Measurements from ENCODE around the gene PDE10A.
"Not testable (repeated sequence)": the region's sequence is repeated elsewhere in the genome, so short reads cannot be mapped to it uniquely, and the experiment has no call there.

Gene PDE10A

DNA sequence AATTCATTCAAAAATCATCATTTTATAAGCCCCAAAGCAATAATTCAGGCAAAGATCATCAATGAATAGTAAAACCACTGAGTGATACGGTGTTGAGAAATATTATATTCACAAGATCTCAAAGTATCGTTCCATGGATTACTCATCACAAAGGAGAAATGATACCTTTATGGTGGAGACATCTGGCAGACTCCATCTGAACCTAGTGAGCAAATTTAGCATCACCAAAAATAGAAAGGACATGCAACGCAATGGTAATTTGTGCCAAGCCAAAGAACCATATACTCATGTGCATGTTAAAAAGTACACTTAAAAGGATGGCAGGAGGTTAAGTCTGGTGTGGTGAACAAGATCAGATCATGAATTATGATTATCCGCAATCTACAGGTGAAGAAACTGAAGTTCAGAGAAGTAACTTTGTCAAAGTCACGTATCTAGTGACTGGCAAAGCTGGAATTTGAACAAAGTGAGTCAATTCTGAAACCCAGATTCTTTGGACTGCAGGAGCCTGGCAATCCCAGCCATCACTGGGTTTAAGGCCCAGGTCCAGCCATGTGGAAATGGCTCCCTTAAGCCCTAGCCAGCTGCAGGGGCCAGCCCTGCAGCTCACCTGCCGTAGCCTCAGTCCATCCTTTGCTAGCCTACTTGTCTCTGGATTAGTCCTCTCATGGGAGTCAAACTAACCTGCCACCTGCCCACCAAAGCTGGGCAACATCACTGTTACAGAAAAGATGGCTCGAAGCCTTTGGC lies 68.3 kb downstream of the PDE10A start:
- in situ Hi-C loops (cut with MboI; ENCODE audit: low sequenced_read_pairs) = no loop called here

DNA sequence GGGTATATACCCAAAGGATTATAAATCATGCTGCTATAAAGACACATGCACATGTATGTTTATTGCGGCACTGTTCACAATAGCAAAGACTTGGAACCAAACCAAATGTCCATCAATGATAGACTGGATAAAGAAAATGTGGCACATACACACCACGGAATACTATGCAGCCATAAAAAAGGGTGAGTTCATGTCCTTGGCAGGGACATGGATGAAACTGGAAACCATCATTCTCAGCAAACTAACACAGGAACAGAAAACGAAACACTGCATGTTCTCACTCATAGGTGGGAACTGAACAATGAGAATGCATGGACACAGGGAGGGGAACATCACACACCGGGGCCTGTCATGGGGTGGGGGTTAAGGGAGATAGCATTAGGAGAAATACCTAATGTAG lies 70.1 kb downstream of the PDE10A start:
- in situ Hi-C loops (cut with MboI; ENCODE audit: low sequenced_read_pairs) = not testable (repeated sequence)

DNA sequence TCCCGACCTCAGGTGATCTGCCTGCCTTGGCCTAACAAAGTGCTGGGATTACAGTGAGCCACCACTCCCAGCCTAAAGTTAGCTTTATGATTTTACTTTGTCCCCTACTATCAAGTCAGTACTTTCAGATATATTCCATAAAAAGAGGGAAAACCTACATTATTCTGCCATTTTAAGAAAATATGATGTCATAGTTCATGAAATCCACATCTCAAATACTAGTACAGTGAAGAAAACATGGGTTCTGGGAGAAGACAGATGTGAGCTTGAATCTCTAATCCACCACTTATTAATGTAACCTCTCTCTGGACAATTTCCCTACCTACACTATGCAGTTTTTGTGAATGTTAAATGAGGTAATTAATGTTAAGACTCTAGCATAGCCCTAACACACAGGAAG lies 74.5 kb downstream of the PDE10A start:
- in situ Hi-C loops (cut with MboI; ENCODE audit: low sequenced_read_pairs) = no loop called here

DNA sequence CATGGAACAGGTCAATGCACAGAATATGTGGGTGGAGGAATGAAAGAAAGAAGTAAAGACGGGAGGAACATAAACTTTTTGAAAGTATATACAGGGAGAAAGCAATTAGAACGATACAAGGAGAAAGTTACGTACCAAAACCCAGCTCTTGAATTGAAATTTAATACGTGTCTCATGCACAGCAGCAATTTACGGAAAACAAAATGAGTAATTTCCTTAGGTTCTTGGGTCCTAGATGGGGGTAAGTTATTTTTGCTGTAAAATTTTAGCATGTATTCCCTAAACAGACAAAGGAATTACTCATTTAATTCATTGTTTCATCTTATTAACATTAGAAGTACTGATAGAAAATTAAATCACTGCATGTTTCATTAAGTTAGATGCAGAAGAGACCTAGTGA lies 75.8 kb downstream of the PDE10A start:
- in situ Hi-C loops (cut with MboI; ENCODE audit: low sequenced_read_pairs) = no loop called here

DNA sequence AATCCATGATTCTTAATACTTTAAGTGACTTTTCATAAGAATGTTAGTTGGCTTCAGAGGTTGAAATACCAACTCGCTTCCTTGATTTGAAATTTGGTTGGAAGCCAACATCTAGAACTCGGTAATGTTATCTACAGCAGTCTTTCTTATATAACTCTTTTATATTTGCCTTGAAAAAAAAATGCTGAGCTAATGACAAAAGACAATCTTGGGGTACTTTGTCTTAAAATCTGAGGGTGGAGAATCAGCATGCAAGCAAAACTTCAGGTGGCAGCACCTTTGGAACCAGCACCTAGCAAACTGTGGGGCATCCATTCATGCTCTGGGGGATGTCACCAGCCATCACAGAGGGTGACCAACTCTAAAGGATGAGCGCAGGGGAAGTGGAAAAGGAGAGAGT lies 76.3 kb downstream of the PDE10A start:
- in situ Hi-C loops (cut with MboI; ENCODE audit: low sequenced_read_pairs) = no loop called here

DNA sequence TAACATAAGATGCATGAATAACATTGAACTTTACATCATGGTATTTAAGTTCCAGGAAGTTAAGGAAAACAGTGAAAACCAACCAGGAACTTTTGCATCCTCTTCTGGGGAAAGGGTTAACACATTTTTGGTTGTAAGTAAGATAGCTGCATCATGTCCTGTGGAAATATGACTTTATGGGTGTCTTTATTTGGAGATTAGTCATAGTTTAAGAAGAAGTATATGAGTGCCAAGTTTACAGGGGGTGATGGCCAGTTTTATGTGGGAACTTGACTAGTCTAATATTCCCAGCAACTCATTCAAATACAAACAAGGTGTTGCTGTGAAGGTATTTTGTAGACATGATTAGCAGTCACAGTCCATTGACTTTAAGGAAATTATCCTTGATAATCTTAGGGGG lies 78.0 kb downstream of the PDE10A start:
- in situ Hi-C loops (cut with MboI; ENCODE audit: low sequenced_read_pairs) = no loop called here

DNA sequence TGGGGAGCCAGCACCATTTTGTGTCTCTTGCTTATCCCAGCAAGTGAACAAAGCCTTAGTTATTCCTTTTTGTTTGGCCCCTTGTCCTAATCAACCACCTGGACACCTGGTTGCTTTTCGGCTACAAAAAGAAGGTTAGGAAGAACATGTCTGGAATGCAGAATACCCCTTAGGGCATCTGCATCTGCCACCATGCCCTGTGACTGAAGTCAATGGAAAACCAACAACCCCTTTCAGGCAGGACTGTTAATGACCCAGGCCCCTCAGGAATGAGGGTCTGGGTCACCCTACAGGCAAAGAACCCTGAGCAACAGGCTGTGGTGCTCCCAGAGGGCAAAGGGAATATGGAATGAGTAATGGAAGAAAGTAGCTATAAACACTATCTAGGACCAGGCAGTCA lies 78.5 kb downstream of the PDE10A start:
- in situ Hi-C loops (cut with MboI; ENCODE audit: low sequenced_read_pairs) = no loop called here

DNA sequence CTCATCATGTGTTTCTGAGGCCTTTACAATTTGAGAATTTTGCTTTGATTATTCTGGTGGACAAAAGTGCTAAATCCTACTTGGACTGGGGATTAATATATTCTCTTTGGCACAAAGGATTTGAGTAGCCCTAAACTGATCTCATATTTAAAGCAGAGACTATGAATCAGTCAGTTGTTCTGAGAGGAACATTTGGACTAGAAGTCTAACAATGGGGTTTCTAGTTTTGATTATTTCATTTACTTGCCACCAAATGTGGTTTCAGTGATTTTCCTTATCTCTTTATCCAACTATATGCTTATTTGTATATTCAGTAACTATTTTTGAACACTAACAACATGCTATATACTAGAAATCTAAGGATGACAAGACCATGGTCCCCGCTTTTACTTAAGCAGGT lies 81.4 kb downstream of the PDE10A start:
- in situ Hi-C loops (cut with MboI; ENCODE audit: low sequenced_read_pairs) = no loop called here

DNA sequence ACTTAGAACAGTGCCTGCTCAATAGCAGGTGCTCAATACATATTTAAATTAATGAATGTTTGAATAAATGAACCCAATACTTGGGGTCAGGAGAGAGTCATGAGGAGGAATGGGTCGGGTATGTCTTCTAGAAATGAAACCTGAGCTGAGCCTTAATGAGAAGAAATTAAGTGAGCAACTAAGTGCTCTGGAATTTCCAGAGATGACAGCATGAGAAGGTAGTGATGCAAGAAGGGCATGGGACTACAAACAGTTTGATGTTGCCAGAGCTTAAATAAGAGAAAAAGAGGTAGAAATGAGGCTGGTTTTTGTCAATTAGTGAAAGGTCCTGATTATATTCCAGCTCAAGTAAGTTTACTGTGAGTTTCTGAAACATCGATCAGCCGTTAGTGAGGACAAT lies 82.9 kb downstream of the PDE10A start:
- in situ Hi-C loops (cut with MboI; ENCODE audit: low sequenced_read_pairs) = no loop called here

DNA sequence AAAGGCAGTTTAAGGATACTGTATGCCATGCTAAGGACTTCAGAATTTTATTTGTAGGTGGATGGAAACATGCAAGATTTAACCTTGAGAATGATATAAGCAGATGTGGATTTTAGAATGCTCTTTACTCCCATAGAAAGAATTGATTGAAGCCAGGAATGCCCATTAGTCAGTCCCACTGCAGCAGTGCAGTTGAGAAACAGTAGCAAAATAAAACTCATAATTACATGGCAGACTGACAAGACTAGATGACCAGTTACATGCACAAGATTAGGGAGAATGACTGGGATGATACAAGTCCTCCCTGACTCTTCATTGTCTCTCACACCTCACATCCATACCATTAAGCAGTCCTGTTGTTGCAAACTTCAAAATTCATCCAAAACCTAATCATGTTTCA lies 83.9 kb downstream of the PDE10A start:
- in situ Hi-C loops (cut with MboI; ENCODE audit: low sequenced_read_pairs) = no loop called here

DNA sequence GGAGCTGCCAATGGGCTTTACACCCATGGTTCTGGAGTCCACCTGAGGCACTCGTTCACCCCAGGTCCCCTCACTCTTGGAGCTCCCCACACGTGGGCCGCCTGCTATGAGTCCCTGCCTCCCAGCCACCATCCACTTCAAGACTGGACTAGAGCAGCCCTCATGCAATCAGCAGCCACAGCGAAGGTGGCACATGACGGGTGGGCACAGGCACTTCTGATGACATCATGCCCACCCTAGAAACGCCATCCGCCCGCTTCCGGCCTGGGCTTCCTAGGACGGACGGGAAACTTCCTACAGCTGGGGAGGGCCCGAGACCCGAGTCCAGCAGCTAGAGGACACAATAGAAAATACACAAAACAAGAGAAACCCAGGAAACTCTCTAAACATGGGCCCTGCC lies 85.5 kb downstream of the PDE10A start:
- in situ Hi-C loops (cut with MboI; ENCODE audit: low sequenced_read_pairs) = no loop called here

DNA sequence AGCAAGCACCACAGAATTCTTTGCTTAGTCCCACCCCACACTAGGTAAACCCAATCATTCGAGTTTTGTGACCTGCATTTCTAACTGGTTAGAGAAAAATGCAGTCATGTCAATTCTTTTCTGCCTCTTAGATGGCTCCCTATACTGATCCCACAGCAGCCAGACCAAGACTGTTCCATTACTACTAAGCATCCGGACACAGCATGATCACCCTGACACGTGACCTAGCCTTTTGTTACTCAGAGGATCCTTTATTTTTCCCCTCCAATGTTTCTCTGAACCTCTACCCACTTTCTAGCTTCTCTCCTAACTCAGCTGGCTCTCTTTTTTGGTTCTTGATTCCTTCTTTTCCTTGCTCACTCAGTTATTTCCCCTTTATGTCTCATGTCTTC lies 87.9 kb downstream of the PDE10A start:
- in situ Hi-C loops (cut with MboI; ENCODE audit: low sequenced_read_pairs) = no loop called here

DNA sequence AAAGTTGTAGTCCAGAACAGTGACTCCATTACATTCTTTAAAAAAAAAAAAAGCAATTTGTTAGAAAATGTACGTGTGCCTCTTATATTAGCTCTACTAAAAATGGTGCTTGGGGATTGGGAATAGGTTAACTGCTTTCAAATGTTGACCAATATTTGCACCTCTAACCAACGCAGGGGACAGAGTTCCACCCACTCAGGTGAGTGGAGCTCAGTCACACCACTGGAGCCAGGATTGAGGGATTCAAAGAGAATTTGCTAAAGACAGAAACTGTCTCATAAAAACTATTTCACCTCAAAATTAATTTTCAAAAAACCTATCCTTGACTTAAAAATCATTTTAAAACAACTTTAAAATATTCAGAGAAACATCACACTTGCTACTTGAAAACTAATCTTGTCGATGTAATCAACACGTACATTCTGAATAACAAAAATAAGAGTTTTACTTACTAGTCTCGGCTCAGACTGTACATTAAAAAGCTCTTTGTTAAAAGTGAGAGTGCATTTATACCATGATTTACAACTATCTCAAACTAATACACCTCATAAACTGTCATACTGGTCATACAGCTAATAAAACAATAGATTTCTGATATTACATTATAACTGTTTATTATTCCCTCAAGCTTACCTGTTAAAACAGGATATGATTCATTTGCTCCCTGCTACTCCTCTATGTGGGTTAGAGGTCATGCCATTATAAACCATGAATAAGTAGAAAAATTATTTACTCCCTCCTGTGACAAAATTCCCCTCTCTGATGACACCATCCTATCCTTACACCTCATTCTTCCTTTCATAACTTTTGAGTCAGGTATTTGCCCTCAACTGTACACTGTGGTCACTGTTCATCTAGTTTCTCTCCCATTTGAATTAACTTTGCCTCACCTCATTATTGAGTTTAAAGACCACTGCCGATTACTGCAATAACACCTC lies 88.6 kb downstream of the PDE10A start:
- in situ Hi-C loops (cut with MboI; ENCODE audit: low sequenced_read_pairs) = no loop called here

DNA sequence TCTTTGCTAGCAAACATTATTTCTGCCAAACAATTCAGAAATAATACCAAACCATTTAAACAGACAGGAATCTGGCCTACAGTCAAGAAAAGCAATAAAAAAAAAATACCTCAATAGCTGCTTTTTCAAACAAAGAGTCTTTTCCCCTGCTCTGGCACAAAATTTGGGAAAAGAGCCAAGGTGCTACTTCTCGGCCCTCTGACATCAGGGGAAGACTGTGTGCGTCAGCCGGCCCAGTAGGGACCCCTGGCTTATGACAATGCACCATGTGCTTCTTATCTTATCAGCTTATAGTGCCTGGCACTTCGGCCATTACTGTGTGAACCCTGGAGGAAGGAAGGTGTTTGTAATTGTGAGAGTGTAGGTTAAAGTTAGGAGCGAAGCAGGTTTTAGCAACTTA lies 89.4 kb downstream of the PDE10A start:
- in situ Hi-C loops (cut with MboI; ENCODE audit: low sequenced_read_pairs) = no loop called here

DNA sequence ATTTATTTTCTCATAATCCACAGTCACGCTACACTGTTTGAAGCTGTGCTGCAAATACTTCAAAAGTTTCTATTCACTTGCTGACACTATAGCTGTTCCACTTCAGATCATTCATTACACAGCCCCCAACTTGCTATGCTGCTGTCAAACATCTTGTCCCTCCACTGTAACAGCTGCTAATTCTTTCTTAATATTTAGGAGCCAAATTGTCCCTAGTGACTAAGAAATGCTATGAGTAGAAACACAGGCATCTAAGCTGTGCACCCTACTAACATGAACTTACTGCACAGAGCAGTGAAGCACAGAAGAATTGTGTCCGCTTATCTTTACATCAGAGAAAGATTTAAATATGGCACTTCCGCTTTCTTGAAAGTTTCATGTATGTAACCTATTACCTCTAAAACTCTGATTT lies 91.3 kb downstream of the PDE10A start:
- in situ Hi-C loops (cut with MboI; ENCODE audit: low sequenced_read_pairs) = no loop called here

DNA sequence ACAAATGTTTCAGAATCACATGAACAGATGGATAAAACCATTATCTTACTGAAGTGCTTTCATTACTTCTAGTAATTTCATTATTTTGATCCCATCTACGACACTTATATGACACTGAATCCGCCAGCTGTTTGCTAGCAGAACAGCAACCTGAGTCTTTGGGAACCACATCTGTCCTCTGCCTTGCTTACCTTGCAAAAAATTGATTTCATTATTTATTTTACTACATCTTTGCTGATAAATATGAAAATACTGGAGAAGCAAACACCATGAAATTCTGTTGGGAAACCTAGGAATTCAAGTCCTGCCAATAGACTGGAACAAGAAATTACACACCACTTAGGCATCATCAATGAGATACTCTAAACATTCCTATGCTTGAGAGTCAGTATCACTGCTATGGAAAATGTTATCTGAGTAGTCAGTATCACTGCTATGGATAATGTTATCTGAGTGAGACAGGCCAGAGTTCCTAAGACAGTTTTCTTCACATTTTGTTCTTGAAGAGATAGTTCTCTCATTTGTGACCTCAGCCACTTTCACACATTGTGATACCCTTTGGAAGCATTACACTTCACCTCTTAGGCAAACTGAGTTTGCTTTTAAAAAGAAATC lies 91.9 kb downstream of the PDE10A start:
- in situ Hi-C loops (cut with MboI; ENCODE audit: low sequenced_read_pairs) = no loop called here

DNA sequence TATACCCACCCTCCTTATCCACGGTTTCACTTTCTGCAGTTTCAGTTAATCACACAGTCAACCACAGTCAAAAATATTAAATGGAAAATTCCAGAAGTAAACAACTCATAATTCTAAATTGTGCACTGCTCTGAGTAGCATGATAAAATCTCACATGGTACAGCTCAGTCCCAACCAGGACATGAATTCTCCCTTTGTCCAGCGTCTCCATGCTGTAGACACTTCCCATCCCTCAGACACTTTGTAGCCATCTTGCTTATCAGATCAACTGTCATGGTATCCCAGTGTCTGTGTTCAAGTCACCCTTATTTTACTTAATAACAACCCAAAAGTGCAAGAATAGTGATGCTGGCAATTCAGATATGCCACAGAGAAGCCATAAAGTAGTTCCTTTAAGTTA lies 94.7 kb downstream of the PDE10A start:
- in situ Hi-C loops (cut with MboI; ENCODE audit: low sequenced_read_pairs) = no loop called here

DNA sequence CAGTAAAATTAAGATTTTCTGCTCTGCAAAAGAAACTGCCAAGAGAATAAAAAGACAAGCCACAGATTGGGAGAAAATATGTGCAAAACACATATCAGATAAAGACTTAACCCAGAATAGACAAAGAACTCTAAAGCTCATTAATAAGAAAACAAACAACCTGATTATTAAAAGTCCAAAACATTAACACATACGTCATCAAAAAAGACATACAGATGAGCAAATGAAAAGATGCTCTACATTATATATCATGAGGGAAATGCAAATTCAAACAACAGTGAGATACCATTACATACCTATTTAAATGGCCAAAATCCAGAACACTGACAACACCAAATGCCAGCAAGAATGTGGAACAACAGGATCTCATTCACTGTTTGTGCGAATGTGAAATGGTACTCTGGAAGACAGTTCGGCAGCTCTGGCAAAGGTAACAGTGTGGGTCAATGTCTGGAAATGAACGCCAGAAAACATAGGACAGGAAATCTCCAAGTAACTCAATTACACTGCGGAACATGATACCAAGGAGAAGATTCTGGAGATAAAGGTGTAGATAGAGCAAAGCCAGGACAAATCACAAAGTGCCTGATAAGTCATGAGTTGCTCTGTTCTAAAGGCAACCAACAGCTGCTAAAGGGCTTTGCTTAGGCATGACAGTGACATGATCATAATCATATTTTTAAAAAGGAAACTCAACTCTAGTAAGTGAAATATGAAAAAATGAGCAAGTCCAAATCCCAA lies 96.8 kb downstream of the PDE10A start:
- in situ Hi-C loops (cut with MboI; ENCODE audit: low sequenced_read_pairs) = no loop called here

DNA sequence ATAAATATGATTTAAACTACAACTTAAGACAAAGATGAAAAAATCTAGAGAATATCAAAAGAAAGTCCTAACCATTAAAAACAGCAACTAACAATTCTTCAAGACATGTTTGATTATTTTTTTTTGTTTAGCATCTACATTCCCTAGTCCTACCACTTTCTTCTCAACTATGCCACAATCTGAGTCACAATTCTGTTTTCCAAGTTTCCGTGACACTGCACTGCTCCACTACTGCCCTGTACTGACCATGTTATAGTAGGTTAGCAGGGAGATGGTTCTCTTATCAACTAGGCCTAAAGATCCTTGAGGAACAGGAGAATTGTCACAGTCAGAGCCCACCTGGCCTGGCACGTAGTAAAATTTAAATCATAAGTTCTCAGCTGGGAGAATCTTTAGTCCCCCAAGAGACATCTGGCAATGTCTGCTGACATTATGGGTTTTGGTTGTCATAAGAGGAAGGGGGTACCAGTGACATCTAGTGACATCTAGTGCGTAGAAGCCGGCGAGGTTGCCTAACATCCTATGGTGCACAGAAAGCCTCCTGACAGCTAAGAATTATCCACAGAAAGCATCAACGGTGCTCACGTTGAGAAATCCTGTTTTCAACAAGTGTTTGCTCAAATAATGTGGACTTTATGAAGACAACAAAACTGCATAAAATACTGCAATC lies 100.5 kb downstream of the PDE10A start:
- in situ Hi-C loops (cut with MboI; ENCODE audit: low sequenced_read_pairs) = no loop called here

DNA sequence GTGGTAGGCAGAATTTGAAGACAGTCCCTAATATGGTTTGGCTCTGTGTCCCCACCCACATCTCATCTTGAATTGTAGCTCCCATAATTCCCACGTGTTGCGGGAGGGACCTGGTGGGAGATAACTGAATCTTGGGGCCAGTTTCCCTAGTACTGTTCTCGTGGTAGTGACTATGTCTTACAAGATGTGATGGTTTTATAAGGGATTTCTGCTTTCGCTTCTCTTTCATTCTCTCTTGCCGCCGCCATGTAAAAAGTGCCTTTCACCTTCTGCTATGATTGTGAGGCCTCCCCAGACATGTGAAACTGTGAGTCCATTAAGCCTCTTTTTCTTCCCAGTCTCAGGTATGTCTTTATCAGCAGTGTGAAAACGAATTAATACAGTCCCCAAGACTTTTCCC lies 103.4 kb downstream of the PDE10A start:
- in situ Hi-C loops (cut with MboI; ENCODE audit: low sequenced_read_pairs) = no loop called here

DNA sequence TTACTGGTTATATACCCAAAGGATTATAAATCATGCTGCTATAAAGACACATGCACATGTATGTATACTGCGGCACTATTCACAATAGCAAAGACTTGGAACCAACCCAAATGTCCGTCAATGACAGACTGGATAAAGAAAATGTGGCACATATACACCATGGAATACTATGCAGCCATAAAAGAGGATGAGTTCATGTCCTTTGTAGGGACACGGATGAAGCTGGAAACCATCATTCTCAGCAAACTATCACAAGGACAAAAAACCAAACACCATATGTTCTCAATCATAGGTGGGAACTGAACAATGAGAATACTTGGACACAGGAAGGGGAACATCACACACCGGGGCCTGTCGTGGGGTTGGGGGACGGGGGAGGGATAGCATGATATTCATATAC lies 104.9 kb downstream of the PDE10A start:
- in situ Hi-C loops (cut with MboI; ENCODE audit: low sequenced_read_pairs) = not testable (repeated sequence)

Measured in HL-60/S4 treated with phorbol 12-myristate 13-acetate at 8.2 ng/mL for 4 days and 3 days (cell line).